Measurements from ENCODE around the gene SKP2. TPM values are rescaled to one million over a fixed set of nuclear protein-coding genes. Genes with fewer than 3 reads are reported as not detected.

The SKP2 gene
- polyA plus RNA-seq, 3 donors: 45.7 to 55.8 (median 50.0) TPM

Other genes starting within 250 kb of the SKP2 start
- 1 to 10 TPM; 4.2 to 6.9 (median 5.6) TPM for gene CAPSL, start 213.5 kb upstream of the SKP2 start, polyA plus RNA-seq (ENCODE audit: insufficient read length in 3 of 3)
- 100 to 1,000 TPM in 2 of 3 donors, 10 to 100 TPM in 1; 97.4 to 158 (median 158) TPM for gene UGT3A1, start 160.7 kb upstream of the SKP2 start, polyA plus RNA-seq (ENCODE audit: insufficient read length in 3 of 3)
- gene UGT3A2, start 85.2 kb upstream of the SKP2 start, polyA plus RNA-seq (ENCODE audit: insufficient read length in 3 of 3): 10 to 100 TPM; 12.0 to 16.8 (median 16.0) TPM
- gene LMBRD2, start 224 bp upstream of the SKP2 start, polyA plus RNA-seq (ENCODE audit: insufficient read length in 3 of 3): 10 to 100 TPM; 13.9 to 19.6 (median 18.1) TPM
- 10 to 100 TPM; 41.4 to 59.5 (median 49.6) TPM for gene NADK2, start 89.8 kb downstream of the SKP2 start, polyA plus RNA-seq (ENCODE audit: insufficient read length in 3 of 3)
- gene RANBP3L, start 149.8 kb downstream of the SKP2 start, polyA plus RNA-seq (ENCODE audit: insufficient read length in 3 of 3): 1 to 10 TPM; 5.5 to 9.0 (median 5.6) TPM

All from renal pelvis (tissue), 3 donors.